ENCODE data around the gene MGARP.

GRCh38 chr4:139315221-139315675 lies 35.2 kb upstream of the MGARP start:
- TF ChIP-seq, protein P1, sequence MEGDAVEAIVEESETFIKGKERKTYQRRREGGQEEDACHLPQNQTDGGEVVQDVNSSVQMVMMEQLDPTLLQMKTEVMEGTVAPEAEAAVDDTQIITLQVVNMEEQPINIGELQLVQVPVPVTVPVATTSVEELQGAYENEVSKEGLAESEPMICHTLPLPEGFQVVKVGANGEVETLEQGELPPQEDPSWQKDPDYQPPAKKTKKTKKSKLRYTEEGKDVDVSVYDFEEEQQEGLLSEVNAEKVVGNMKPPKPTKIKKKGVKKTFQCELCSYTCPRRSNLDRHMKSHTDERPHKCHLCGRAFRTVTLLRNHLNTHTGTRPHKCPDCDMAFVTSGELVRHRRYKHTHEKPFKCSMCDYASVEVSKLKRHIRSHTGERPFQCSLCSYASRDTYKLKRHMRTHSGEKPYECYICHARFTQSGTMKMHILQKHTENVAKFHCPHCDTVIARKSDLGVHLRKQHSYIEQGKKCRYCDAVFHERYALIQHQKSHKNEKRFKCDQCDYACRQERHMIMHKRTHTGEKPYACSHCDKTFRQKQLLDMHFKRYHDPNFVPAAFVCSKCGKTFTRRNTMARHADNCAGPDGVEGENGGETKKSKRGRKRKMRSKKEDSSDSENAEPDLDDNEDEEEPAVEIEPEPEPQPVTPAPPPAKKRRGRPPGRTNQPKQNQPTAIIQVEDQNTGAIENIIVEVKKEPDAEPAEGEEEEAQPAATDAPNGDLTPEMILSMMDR (IDR thresholded peaks at IDR 0.05), result no peak
- TF ChIP-seq RFX5 (IDR thresholded peaks at IDR 0.05) (no peak), RAD21 (conservative IDR thresholded peaks at IDR 0.05 in 1 of 2, IDR thresholded peaks at IDR 0.05 in 1 of 2) (no peak), KDM1A (IDR thresholded peaks at IDR 0.05; ENCODE audit: low read depth) (no peak), CHD2 (IDR thresholded peaks at IDR 0.05; ENCODE audit: low read length, partially characterized antibody) (no peak), POLR2A (IDR thresholded peaks at IDR 0.05; ENCODE audit: low read length) (no peak), MAX (IDR thresholded peaks at IDR 0.05) (no peak), EP300 (IDR thresholded peaks at IDR 0.05) (no peak)
- TF ChIP-seq, protein P2, sequence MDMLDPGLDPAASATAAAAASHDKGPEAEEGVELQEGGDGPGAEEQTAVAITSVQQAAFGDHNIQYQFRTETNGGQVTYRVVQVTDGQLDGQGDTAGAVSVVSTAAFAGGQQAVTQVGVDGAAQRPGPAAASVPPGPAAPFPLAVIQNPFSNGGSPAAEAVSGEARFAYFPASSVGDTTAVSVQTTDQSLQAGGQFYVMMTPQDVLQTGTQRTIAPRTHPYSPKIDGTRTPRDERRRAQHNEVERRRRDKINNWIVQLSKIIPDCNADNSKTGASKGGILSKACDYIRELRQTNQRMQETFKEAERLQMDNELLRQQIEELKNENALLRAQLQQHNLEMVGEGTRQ (IDR thresholded peaks at IDR 0.05), result no peak

All from A549 (cell line).